OCI-LY7 (cell line): ENCODE data around the gene OGDH. TPM values are rescaled to one million over a fixed set of nuclear protein-coding genes. Genes with fewer than 3 reads are reported as not detected.

ENCODE experiments used
- BruUV-seq: library from RNA; stranded (reverse); fragments of 400-500 nt; replicated peaks from 2 replicates; lab custom pipeline; 2021; lab: Mats Ljungman, UMichigan
- CTCF ChIA-PET: fragments of 300-600 bp; sonication (Branson Sonifier 250); formaldehyde crosslinking; loops from one replicate; lab custom pipeline; 2022; ENCODE audit warnings: antibody characterized with exemption; ENCODE audit not compliant: unreplicated experiment; lab: Charles Lee
- POLR2A ChIA-PET: fragments of 300-600 bp; sonication (Branson Sonifier 250); formaldehyde crosslinking; loops from one replicate; lab custom pipeline; 2022; ENCODE audit warnings: antibody characterized with exemption; lab: Charles Lee
- DNase-seq: peaks from one replicate; pipeline ENCODE4 v3.0.0-alpha.2; 2015; ENCODE audit warnings: low spot score
- H2AFZ ChIP-seq: fragments of 200-600 bp; sonication (generic), shearing (Covaris generic); 2 replicates; pipeline ENCODE4 v1.6.1; 2014; ENCODE audit warnings: mild to moderate bottlenecking, antibody characterized with exemption, low read length, moderate library complexity
- H3K27ac ChIP-seq: fragments of 200-600 bp; sonication (generic); 2 replicates; pipeline ENCODE4 v1.5.1; 2014; ENCODE audit warnings: mixed run types, low read depth, mild to moderate bottlenecking, moderate library complexity, low read length, inconsistent platforms; ENCODE audit not compliant: poor library complexity, severe bottlenecking
- H3K36me3 ChIP-seq: fragments of 200-600 bp; sonication (generic); 2 replicates; pipeline ENCODE4 v1.6.1; 2014; ENCODE audit warnings: mild to moderate bottlenecking, antibody characterized with exemption, low read length, moderate library complexity, mixed read lengths; ENCODE audit not compliant: insufficient read depth
- H3K4me1 ChIP-seq: fragments of 200-600 bp; sonication (generic); 2 replicates; pipeline ENCODE4 v1.5.1; 2014; ENCODE audit warnings: mild to moderate bottlenecking, low read length; ENCODE audit not compliant: insufficient read depth, poor library complexity, severe bottlenecking
- H3K4me2 ChIP-seq: fragments of 200-600 bp; sonication (generic); 2 replicates; pipeline ENCODE4 v1.6.1; 2014; ENCODE audit warnings: mild to moderate bottlenecking, low read length
- H3K4me3 ChIP-seq: fragments of 200-600 bp; sonication (generic); 2 replicates; pipeline ENCODE4 v1.5.1; 2014; ENCODE audit warnings: mild to moderate bottlenecking, low read depth, low read length; ENCODE audit not compliant: poor library complexity, severe bottlenecking
- H3K79me2 ChIP-seq: fragments of 200-600 bp; sonication (generic); 2 replicates; pipeline ENCODE4 v1.6.1; 2016; ENCODE audit warnings: low read depth, mild to moderate bottlenecking, low read length, moderate library complexity, mixed read lengths; ENCODE audit not compliant: insufficient read depth
- H3K9me2 ChIP-seq: fragments of 200-600 bp; sonication (generic); 2 replicates; pipeline ENCODE4 v1.6.1; 2016; ENCODE audit warnings: mild to moderate bottlenecking, low read length, mixed read lengths; ENCODE audit not compliant: insufficient read depth
- H3K9me3 ChIP-seq: fragments of 200-600 bp; sonication (generic); 2 replicates; pipeline ENCODE4 v1.6.1; 2014; ENCODE audit warnings: mild to moderate bottlenecking, mixed run types, low read length, mixed read lengths
- H4K20me1 ChIP-seq: fragments of 200-600 bp; sonication (generic); 2 replicates; pipeline ENCODE4 v1.6.1; 2014; ENCODE audit warnings: mild to moderate bottlenecking, antibody characterized with exemption, low read length, moderate library complexity, mixed read lengths; ENCODE audit not compliant: insufficient read depth
- EZH2phosphoT487 ChIP-seq: fragments of 200-600 bp; sonication (generic); IDR thresholded peaks from 2 replicates; pipeline ENCODE4 v1.6.1; 2018; ENCODE audit warnings: low read depth, borderline replicate concordance, mild to moderate bottlenecking, mixed run types, antibody characterized with exemption, low read length, moderate library complexity, mixed read lengths
- intact Hi-C: fragments of 100-400 bp; cut with micrococcal nuclease; formaldehyde crosslinking; loops from one replicate; pipeline ENCODE4 v1.10.0; 2022; ENCODE audit not compliant: unreplicated experiment
- total RNA-seq, 2 experiments: library from RNA; depleted of rRNA in 1 of 2; stranded (reverse); fragments of >200 nt in 1 of 2; shearing (Covaris generic) in 1 of 2; gene quantifications; 2 replicates each; pipeline ENCODE4 v1.2.3, GENCODE V29; 2014 to 2022
- TF ChIP-seq, protein P1 (sequence below): fragments of 200-600 bp; sonication (generic); conservative IDR thresholded peaks from 2 replicates; pipeline ENCODE4 v1.5.1; 2014; ENCODE audit warnings: mild to moderate bottlenecking, antibody characterized with exemption, low read length, moderate library complexity, mixed read lengths

OGDH gene
- total RNA-seq, 2 experiments from 2014 or later, result 47.6 to 70.9 TPM

GRCh38 chr7:44733708-44734481 lies 127.5 kb downstream of the OGDH start:
- Histone ChIP-seq H2AFZ (no peak overlapping the region), H3K4me2 (no peak overlapping the region)
- no TSS peak for BruUV-seq

DNA sequence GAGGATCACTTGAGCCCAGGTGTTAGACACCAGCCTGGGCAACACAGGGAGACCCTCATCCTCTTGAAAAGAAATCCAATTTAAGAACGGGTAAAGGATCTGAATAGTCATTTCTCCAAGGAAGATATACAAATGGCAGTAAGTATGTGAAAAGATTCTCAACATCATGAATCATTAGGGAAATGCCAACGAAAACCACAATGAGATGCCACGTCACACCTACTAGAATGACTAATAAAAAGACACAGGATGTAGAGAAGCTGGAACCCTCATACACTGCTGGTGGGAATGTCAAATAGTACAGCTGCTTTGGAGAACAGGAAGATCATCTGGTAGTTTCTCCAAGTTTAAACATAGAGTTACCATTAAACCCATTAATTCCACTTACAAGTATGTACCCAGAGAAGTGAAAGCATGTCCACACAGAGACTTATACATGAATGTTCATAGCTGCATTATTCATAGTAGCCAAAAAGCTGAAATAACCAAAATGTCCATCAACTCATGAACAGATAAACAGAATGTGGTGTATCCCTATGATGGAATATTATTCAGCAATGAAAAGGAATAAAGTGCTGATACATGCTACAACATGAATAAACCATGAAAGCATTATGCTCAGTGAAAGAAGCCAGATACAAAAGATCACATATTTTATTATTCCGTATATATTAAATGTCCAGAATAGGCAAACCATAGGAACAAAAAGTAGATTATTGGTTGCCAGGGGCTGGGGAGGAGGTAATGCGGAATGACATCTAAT lies 129.2 kb downstream of the OGDH start:
- Histone ChIP-seq H3K4me2 (no peak overlapping the region), H3K27ac (no peak overlapping the region), H3K36me3 (no peaks in the 10 kb centered on the region), H3K4me1 (no peaks in the 10 kb centered on the region), H4K20me1 (no peaks in the 10 kb centered on the region), H3K9me3 (no peaks in the 10 kb centered on the region), H3K4me3 (no peak overlapping the region), H3K79me2 (no peaks in the 10 kb centered on the region), H3K9me2 (no peaks in the 10 kb centered on the region), H2AFZ (no peak overlapping the region)
- TF ChIP-seq, protein P1, sequence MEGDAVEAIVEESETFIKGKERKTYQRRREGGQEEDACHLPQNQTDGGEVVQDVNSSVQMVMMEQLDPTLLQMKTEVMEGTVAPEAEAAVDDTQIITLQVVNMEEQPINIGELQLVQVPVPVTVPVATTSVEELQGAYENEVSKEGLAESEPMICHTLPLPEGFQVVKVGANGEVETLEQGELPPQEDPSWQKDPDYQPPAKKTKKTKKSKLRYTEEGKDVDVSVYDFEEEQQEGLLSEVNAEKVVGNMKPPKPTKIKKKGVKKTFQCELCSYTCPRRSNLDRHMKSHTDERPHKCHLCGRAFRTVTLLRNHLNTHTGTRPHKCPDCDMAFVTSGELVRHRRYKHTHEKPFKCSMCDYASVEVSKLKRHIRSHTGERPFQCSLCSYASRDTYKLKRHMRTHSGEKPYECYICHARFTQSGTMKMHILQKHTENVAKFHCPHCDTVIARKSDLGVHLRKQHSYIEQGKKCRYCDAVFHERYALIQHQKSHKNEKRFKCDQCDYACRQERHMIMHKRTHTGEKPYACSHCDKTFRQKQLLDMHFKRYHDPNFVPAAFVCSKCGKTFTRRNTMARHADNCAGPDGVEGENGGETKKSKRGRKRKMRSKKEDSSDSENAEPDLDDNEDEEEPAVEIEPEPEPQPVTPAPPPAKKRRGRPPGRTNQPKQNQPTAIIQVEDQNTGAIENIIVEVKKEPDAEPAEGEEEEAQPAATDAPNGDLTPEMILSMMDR, result no peak
- no peak for TF ChIP-seq EZH2phosphoT487
- DNase-seq, result no peak
- CTCF ChIA-PET, result no interaction called here
- POLR2A ChIA-PET, result interaction anchor here (0.5 kb wide), 1 partner anchor 10 kb away, joined by 3 read pairs; no protein-coding TSS in a partner anchor
- intact Hi-C loops, result no loop called here
- BruUV-seq, result no TSS peak

More at GRCh38 chr7:44733708-44734481, 127.5 kb downstream of the OGDH start:
- Histone ChIP-seq H3K4me3 (no peak overlapping the region), H3K4me1 (no peaks in the 10 kb centered on the region), H3K79me2 (no peaks in the 10 kb centered on the region), H4K20me1 (no peaks in the 10 kb centered on the region), H3K9me2 (no peaks in the 10 kb centered on the region), H3K27ac (no peak overlapping the region), H3K36me3 (no peaks in the 10 kb centered on the region), H3K9me3 (no peaks in the 10 kb centered on the region)
- no peak for DNase-seq
- intact Hi-C loops, result no loop called here
- ChIA-PET CTCF (interaction anchor here (0.6 kb wide), 1 partner anchor 146 kb away, joined by 5 read pairs; no protein-coding TSS in a partner anchor), POLR2A (interaction anchor here (0.6 to 0.7 kb wide), 2 partner anchors 19 to 54 kb away, joined by 3 to 4 read pairs; no protein-coding TSS in a partner anchor)
- TF ChIP-seq, protein P1, result no peak
- TF ChIP-seq EZH2phosphoT487, result no peak
